HL-60 (cell line): Measurements from ENCODE around the gene EMP3.

ENCODE experiments used
- POLR2AphosphoS5 ChIP-seq: IDR thresholded peaks from 2 replicates; pipeline ENCODE4 v1.6.1; 2012; ENCODE audit warnings: low read depth
- SPI1 ChIP-seq: IDR thresholded peaks from 2 replicates; pipeline ENCODE4 v1.6.1; 2012; ENCODE audit warnings: low read depth, mild to moderate bottlenecking, borderline replicate concordance
- TF ChIP-seq, protein P1 (sequence below): IDR thresholded peaks from one replicate; pipeline ENCODE4 v1.5.1; 2011; ENCODE audit warnings: low read length, control low read depth, inconsistent platforms; ENCODE audit not compliant: insufficient read depth

DNA sequence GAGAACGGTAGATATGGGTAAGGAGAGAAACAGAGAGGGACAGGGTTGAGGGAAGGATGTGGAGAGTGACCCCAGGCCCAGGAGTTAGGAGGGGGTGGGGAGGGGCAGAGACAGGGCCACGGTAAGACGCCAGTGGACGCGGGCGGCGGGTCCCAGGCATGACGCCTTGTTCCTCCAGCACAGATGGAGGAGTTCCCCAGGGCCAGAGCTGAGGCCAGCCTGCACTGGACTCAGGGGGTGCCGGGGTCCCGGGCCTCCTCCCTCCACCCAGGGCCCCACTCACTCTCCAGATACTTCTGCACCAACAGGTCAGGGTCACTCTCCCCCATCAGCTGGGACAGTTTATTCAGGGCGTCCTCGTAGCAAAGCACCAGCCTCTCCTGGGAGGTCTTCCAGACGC, 22.0 kb upstream of the EMP3 start:
- TF ChIP-seq, protein P1, sequence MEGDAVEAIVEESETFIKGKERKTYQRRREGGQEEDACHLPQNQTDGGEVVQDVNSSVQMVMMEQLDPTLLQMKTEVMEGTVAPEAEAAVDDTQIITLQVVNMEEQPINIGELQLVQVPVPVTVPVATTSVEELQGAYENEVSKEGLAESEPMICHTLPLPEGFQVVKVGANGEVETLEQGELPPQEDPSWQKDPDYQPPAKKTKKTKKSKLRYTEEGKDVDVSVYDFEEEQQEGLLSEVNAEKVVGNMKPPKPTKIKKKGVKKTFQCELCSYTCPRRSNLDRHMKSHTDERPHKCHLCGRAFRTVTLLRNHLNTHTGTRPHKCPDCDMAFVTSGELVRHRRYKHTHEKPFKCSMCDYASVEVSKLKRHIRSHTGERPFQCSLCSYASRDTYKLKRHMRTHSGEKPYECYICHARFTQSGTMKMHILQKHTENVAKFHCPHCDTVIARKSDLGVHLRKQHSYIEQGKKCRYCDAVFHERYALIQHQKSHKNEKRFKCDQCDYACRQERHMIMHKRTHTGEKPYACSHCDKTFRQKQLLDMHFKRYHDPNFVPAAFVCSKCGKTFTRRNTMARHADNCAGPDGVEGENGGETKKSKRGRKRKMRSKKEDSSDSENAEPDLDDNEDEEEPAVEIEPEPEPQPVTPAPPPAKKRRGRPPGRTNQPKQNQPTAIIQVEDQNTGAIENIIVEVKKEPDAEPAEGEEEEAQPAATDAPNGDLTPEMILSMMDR, result no peak
- TF ChIP-seq POLR2AphosphoS5, result no peak
- no peak for TF ChIP-seq SPI1
